ENCODE data around the gene TNS3. TPM values are rescaled to one million over a fixed set of nuclear protein-coding genes. Genes with fewer than 3 reads are reported as not detected.

The TNS3 gene
- 21.1 and 91.0 TPM in 2 replicates for total RNA-seq

GRCh38 chr7:47581804-47582763 lies at the start of gene TNS3:
Gene TNS3, minus strand, starts transcription at chr7:47582111. Its CDS starts 142,475 bp downstream, at chr7:47439636.

